Endothelial cell of umbilical vein (primary cell): Measurements from ENCODE around the gene HECTD4.

ENCODE experiments used
- EZH2 ChIP-seq: IDR thresholded peaks from 2 replicates; pipeline ENCODE4 v1.6.1; 2012; ENCODE audit warnings: borderline replicate concordance, low read depth, mild to moderate bottlenecking, moderate library complexity, low read length, inconsistent platforms; ENCODE audit not compliant: severe bottlenecking
- FOS ChIP-seq: IDR thresholded peaks from 2 replicates; pipeline ENCODE4 v1.6.1; 2011; ENCODE audit warnings: mild to moderate bottlenecking, low read length, moderate library complexity, borderline replicate concordance; ENCODE audit not compliant: insufficient read depth
- JUN ChIP-seq: IDR thresholded peaks from 2 replicates; pipeline ENCODE4 v1.6.1; 2011; ENCODE audit warnings: borderline replicate concordance, low read depth; ENCODE audit not compliant: insufficient read length, insufficient read depth
- MYC ChIP-seq: IDR thresholded peaks from one replicate; pipeline ENCODE4 v1.6.1; 2011; ENCODE audit warnings: mild to moderate bottlenecking, low read depth, low read length
- POLR2A ChIP-seq: IDR thresholded peaks from 2 replicates; pipeline ENCODE4 v1.6.1; 2012; ENCODE audit warnings: low read depth, mild to moderate bottlenecking, control low read depth, low read length
- POLR2AphosphoS5 ChIP-seq: IDR thresholded peaks from 2 replicates; pipeline ENCODE4 v1.6.1; 2012; ENCODE audit warnings: low read depth, mild to moderate bottlenecking, control low read depth, low read length, moderate library complexity; ENCODE audit not compliant: insufficient read depth
- TF ChIP-seq, protein P1 (sequence below), 2 donors: IDR thresholded peaks; 1 replicate in 1 of 2; 2 replicates in 1 of 2; pipeline ENCODE4 v1.5.1; 2011; ENCODE audit warnings: low read length in 2 of 2, mild to moderate bottlenecking in 2 of 2, moderate library complexity in 2 of 2, control low read depth in 1 of 2, inconsistent platforms in 1 of 2, low read depth in 1 of 2; ENCODE audit not compliant: insufficient read depth in 1 of 2; ENCODE audit errors: extremely low read depth in 1 of 2
- TF ChIP-seq, protein P2 (sequence below): IDR thresholded peaks from 2 replicates; pipeline ENCODE4 v1.6.1; 2011; ENCODE audit not compliant: insufficient read depth, insufficient read length

DNA sequence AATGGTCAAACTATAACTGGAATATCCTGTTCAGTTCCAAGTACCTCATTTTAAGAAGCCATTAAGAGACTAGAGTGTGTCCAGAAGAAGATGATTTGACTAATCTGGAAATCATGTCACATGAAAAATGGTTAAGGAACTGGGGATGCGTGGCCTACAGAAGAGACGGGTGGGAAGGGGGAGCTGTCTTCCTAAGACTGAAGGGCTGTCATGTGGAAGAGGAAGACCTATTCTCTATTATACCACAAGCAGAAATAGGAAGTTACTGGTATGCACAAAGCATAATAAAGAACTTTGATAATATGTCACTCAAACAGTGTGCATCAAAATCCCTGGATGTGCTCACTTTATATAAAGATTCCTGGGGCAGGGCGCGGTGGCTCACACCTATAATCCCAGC lies 50.3 kb downstream of the HECTD4 start:
- TF ChIP-seq, protein P1, sequence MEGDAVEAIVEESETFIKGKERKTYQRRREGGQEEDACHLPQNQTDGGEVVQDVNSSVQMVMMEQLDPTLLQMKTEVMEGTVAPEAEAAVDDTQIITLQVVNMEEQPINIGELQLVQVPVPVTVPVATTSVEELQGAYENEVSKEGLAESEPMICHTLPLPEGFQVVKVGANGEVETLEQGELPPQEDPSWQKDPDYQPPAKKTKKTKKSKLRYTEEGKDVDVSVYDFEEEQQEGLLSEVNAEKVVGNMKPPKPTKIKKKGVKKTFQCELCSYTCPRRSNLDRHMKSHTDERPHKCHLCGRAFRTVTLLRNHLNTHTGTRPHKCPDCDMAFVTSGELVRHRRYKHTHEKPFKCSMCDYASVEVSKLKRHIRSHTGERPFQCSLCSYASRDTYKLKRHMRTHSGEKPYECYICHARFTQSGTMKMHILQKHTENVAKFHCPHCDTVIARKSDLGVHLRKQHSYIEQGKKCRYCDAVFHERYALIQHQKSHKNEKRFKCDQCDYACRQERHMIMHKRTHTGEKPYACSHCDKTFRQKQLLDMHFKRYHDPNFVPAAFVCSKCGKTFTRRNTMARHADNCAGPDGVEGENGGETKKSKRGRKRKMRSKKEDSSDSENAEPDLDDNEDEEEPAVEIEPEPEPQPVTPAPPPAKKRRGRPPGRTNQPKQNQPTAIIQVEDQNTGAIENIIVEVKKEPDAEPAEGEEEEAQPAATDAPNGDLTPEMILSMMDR (IDR thresholded peaks at IDR 0.05; ENCODE audit: extremely low read depth in 1 of 2, insufficient read depth in 1 of 2, low read depth in 1 of 2, low read length in 2 of 2): no peak
- TF ChIP-seq POLR2A: no peak
- no peak for TF ChIP-seq POLR2AphosphoS5
- no peak for TF ChIP-seq EZH2
- TF ChIP-seq JUN: no peak
- TF ChIP-seq, protein P2, sequence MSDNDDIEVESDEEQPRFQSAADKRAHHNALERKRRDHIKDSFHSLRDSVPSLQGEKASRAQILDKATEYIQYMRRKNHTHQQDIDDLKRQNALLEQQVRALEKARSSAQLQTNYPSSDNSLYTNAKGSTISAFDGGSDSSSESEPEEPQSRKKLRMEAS: no peak
- TF ChIP-seq MYC: no peak
- no peak for TF ChIP-seq FOS
